Ascending aorta (tissue), 2 donors: ENCODE results near the gene SPIRE2. TPM values are rescaled to one million over a fixed set of nuclear protein-coding genes. Genes with fewer than 3 reads are reported as not detected.

Source experiments
- DNase-seq, 2 donors: peaks; one replicate each; pipeline ENCODE4 v3.0.0-alpha.2; 2019; ENCODE audit warnings: low spot score in 2 of 2
- H3K27ac ChIP-seq, 2 donors: fragments of 200-600 bp; sonication (generic); one replicate each; pipeline ENCODE4 v1.5.1; 2016 to 2017; ENCODE audit warnings: mild to moderate bottlenecking in 1 of 2
- H3K27me3 ChIP-seq: fragments of 200-600 bp; sonication (generic); one replicate; pipeline ENCODE4 v1.5.1; 2017
- H3K36me3 ChIP-seq, 2 donors: fragments of 200-600 bp; sonication (generic); one replicate each; pipeline ENCODE4 v1.5.1; 2016
- H3K4me1 ChIP-seq, 2 donors: fragments of 200-600 bp; sonication (generic); one replicate each; pipeline ENCODE4 v1.5.1; 2016 to 2017; ENCODE audit warnings: mild to moderate bottlenecking in 1 of 2
- H3K4me3 ChIP-seq, 2 donors: fragments of 200-600 bp; sonication (generic); one replicate each; pipeline ENCODE4 v1.5.1; 2016 to 2017; ENCODE audit warnings: mild to moderate bottlenecking in 1 of 2
- H3K9me3 ChIP-seq, 2 donors: fragments of 200-600 bp; sonication (generic); one replicate each; pipeline ENCODE4 v1.5.1; 2016
- CTCF ChIP-seq, 3 experiments: fragments of 200-600 bp in 2 of 3; fragments of 450-650 bp in 1 of 3; sonication (generic) in 2 of 3; IDR thresholded peaks; one replicate each; pipeline ENCODE4 v1.5.1; 2016 to 2019; ENCODE audit warnings: antibody characterized with exemption in 3 of 3, mild to moderate bottlenecking in 1 of 3, moderate library complexity in 1 of 3
- intact Hi-C: fragments of 100-400 bp; cut with DNase I; formaldehyde crosslinking; loops from one replicate; pipeline ENCODE4 v1.15.1; 2023
- total RNA-seq: library from RNA; depleted of rRNA; stranded (reverse); fragments of >200 nt; gene quantifications from one replicate; pipeline ENCODE4 v1.1.0, GENCODE V29; 2016

The SPIRE2 gene
- total RNA-seq, 1 donor from 2014 or later: not detected

GRCh38 chr16:89907055-89907814, 79.0 kb downstream of the SPIRE2 start:
- no peaks in the 10 kb centered on the region for H3K27me3 ChIP-seq
- H3K36me3 ChIP-seq: peaks cover 73 to 83% of the 10 kb centered on the region in 2 donors
- TF ChIP-seq CTCF (IDR thresholded peaks at IDR 0.05): no peak
- no peak overlapping the region for H3K4me3 ChIP-seq
- no peaks in the 10 kb centered on the region for H3K4me1 ChIP-seq
- no peak for DNase-seq
- H3K27ac ChIP-seq: no peak overlapping the region
- H3K9me3 ChIP-seq: no peaks in the 10 kb centered on the region
- intact Hi-C loops: no loop called here

- no peak overlapping the region for H3K27ac ChIP-seq
- H3K27me3 ChIP-seq: no peaks in the 10 kb centered on the region
- H3K4me1 ChIP-seq: no peaks in the 10 kb centered on the region
- no peak overlapping the region for H3K4me3 ChIP-seq
- no peak for DNase-seq
- intact Hi-C loops: no loop called here
- H3K36me3 ChIP-seq: peaks cover 70 to 85% of the 10 kb centered on the region in 2 donors
- TF ChIP-seq CTCF (IDR thresholded peaks at IDR 0.05): no peak
- no peaks in the 10 kb centered on the region for H3K9me3 ChIP-seq
These were observed 80.0 kb downstream of the SPIRE2 start for GRCh38 chr16:89908236-89908635.

GRCh38 chr16:89909777-89910716, 81.8 kb downstream of the SPIRE2 start:
- peak; percentile 65 to 82 (median 81) for TF ChIP-seq CTCF (IDR thresholded peaks at IDR 0.05)
- peaks cover 55 to 69% of the 10 kb centered on the region in 2 donors for H3K36me3 ChIP-seq
- intact Hi-C loops: no loop called here
- H3K27me3 ChIP-seq: no peaks in the 10 kb centered on the region
- peak in 1 of 2 donors; percentile 79 for DNase-seq
- no peak overlapping the region for H3K27ac ChIP-seq
- H3K4me1 ChIP-seq: no peaks in the 10 kb centered on the region
- no peak overlapping the region for H3K4me3 ChIP-seq
- no peaks in the 10 kb centered on the region for H3K9me3 ChIP-seq

GRCh38 chr16:89910717-89911354, 82.6 kb downstream of the SPIRE2 start:
- Histone ChIP-seq H3K36me3 (peaks cover 47 to 61% of the 10 kb centered on the region in 2 donors), H3K4me3 (no peak overlapping the region), H3K27ac (no peak overlapping the region), H3K4me1 (no peaks in the 10 kb centered on the region), H3K27me3 (no peaks in the 10 kb centered on the region), H3K9me3 (no peaks in the 10 kb centered on the region)
- no peak for DNase-seq
- intact Hi-C loops: no loop called here
- no peak for TF ChIP-seq CTCF (IDR thresholded peaks at IDR 0.05)

- no peaks in the 10 kb centered on the region for H3K27me3 ChIP-seq
- no peak for DNase-seq
- TF ChIP-seq CTCF (IDR thresholded peaks at IDR 0.05): no peak
- H3K27ac ChIP-seq: no peak overlapping the region
- H3K36me3 ChIP-seq: peaks cover 42 to 55% of the 10 kb centered on the region in 2 donors
- H3K4me3 ChIP-seq: no peak overlapping the region
- no peaks in the 10 kb centered on the region for H3K9me3 ChIP-seq
- intact Hi-C loops: no loop called here
- no peaks in the 10 kb centered on the region for H3K4me1 ChIP-seq
These were observed 83.1 kb downstream of the SPIRE2 start for GRCh38 chr16:89911375-89911774.
